ENCODE measurements around the gene LRRC25.
"Not testable (repeated sequence)": the region's sequence is repeated elsewhere in the genome, so short reads cannot be mapped to it uniquely, and the experiment has no call there.

LRRC25 gene

DNA sequence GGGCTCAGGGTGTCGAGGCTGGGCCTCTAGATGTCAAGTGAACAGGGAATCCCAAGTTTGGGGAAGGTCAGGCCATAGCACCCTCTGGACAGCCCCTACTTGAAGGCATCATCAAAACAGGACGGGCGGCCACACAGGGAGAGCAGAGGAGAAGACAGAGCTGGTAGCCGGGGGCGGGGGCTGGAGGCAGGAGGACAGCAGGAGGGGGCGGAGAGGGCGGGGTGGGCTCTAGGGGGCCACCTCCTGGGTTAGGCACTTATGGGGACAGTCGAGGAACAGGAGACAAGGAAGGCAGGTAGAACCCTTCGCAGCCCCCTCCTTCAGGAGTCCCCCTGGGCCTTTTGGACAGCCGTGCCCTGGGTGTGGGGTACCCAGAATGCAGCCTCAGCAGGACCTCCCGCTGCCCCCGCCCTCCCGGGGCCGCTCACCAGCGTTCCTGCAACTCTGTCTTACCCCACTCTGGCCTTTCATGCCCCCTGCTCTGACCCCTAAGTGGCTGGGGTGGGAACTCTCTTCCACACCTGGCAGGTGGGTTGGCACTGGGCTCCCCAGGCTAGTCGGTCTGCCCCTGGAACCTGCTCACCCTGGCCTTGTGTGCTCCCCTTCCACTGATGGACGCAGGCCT lies 27.6 kb upstream of the LRRC25 start:
- no peak for DNase-seq (ENCODE audit: low read depth)

DNA sequence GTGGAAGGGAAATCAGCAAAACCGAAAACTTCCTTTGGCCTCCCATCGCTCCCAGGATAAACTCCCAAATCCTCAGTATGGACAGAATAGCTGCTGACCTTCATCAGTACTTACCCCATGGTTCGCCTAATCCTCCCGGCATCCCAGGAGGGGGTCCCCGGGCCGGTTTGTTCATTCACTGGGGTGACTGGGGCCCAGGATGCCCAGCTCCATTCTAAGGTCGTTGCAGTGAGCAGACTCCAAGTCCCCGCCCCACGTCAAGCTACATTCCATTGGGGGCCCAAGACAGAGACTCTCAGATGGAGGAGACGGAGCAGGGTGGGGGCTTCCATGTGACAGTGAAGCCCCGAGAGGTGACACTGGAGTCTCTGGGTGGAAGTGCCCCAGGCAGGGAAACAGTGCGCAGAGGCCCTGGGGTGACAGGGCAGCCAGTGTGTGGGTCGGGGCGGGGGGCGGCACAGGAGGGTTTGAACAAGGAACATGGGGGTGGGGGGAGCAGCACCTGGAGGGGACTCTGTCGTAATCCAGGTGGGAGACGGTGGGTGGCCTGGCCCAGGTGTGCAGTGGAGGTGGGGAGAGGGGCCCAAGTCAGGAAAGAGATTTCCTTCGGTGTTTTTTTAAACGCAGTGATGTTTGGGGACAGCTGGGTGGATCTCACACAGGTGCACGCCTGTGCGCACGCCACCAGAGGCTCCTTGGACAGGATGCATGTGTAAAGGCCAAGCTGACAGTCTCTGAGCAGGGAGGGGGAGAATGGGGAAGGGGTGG lies 26.9 kb upstream of the LRRC25 start:
- DNase-seq (ENCODE audit: low read depth): no peak

DNA sequence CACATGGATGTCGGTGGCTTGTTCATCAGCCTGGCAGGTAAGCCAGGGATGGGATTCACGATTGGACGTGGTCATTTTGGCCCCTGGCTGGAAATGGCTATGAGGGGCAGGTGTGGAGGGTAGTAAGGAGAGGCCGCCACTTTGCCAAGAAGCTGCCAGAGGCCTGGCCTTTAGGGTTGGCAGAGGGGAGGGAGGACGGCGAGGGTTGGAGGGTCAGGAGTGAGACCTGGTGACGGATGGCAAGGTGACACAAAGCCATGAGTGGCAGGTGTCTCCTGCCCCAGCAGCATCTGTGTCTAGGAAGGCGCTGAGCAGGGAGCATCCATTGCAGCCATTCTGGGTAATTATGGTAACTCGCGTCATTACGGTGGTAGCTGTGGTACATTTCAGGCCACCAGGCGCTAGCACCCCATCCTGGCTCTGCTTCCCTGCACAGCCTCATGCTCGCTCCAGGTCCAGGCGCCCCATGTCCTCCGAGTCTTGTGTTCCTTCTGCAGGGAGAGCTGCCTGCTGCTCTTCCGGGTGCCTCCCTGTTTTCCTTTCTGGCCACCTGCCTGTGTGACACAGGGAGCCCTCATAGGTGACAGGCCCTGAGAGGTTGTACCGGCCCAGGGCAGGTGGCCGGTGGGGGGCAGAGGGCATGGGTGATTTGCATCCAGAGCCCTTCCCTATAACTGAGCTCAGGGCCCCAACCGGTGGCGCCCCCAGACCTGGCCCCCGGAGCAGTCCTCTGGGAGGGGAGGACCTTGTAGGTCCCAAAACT lies 26.0 kb upstream of the LRRC25 start:
- no peak for DNase-seq (ENCODE audit: low read depth)

DNA sequence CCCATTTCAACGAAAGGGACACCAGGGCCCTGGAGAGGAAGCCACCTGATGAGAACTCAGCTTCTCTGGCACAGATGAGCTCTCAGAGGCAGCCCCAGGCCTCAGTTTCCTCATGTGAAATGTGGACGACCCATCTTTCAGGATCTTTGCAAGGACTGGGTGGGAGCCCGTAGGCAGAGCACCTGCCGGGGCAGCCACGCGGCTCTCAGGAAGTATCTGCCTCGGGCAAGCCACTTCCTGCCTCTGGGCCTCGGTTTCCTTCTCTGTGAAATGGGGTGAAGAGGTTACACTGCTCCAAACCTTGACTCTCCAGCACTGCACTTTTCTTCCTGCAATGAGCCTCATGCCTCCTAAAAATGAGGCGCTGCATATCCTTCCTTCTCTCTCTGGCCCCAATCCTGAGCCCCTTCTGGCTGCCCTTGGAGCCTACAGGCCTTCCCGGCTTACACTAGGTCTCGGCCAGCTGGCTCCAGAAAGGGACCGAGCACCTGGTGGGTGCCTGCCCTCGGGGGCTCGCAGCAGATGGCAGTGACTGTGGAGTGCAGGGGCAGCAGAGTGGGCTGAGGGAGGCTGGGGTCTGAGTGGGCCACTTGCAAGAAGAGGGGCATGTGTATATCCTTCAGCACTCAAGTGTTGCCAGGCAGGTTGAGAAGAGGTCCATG lies 25.2 kb upstream of the LRRC25 start:
- DNase-seq (ENCODE audit: low read depth): no peak

DNA sequence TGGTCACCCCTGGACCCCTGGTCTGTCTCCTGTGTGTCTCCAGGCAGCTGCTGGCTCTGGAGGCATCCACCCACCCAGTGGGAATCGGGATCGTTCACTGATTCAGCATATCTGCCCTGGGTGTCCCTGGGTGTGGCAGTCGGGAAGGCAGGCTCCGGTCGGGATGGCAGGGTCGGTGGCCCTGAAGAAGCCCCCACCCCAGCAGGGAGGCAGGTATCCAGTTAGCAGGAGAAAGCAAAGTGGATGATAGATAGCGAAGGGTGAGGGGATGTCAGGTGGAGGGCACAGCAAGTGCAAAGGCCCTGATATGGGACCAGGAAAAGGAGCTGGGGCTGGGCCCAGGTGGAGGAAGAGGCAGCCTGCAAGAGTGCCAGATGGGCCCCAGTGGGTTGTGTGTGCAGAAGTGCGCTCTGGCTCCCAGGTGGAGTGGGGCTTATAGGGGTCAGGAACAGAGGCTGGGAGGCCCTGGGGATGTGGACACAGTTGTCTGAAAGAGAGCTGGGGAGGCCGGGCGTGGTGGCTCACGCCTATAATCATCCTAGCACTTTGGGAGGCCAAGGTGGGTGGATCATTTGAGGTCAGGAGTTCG lies 24.0 kb upstream of the LRRC25 start:
- DNase-seq (ENCODE audit: low read depth): no peak

DNA sequence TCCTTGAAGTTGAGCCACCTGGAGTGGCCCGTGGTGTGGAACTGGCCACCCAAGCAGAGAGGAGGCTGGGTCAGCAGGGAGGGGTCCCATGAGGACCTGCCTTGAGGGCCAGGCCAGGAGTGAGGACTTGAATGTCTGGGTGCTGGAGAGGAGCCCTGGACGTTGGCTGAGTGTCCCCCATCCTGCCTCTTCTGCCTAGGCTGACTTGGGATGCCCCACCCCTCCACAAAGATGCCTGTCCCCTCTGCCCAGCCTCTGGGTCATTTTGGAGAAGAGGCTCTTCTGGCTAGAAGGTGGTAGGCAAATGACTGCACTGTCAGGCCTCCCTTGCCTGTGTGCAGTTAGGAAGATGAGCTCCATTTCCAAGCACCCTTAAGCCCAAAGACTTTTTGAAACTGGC lies 23.5 kb upstream of the LRRC25 start:
- no peak for DNase-seq (ENCODE audit: low read depth)

DNA sequence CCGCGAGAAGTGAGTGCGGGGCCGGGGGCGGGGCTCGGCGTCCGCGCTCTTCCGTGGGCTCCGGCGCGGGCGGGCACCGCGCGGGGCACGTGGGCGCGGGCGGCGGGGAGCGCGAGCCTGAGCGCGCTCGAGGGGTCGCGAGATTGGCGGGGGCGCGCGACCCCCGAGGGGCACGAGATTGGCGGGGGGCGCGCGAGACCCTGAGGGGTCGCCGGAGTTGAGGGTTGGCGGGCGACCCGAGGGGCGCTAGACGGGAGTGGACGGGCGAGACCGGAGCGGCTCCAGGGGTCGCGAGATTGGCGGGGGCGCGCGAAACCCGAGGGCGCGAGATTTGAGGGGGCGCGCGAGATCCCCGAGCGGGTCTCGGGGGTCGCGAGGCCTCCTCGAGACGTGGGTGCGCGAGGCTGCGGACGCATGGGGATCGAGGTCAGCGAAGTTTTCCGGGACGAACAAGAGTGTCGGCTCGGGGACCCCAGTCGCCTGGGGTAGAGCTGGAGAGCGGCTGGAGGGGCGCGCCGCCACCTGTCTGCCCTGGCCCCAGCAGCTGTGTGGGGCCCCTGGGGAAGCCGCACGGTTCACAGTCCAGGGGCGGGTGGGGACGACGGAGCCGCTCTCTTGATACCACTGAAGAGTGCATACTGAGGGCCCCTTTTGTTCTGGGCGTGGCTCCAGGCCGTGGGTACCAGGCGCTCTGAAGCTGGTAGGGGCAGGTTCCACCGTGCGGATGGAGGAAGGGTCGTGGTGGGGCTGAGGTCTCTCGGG lies 22.5 kb upstream of the LRRC25 start:
- DNase-seq (ENCODE audit: low read depth): no peak

DNA sequence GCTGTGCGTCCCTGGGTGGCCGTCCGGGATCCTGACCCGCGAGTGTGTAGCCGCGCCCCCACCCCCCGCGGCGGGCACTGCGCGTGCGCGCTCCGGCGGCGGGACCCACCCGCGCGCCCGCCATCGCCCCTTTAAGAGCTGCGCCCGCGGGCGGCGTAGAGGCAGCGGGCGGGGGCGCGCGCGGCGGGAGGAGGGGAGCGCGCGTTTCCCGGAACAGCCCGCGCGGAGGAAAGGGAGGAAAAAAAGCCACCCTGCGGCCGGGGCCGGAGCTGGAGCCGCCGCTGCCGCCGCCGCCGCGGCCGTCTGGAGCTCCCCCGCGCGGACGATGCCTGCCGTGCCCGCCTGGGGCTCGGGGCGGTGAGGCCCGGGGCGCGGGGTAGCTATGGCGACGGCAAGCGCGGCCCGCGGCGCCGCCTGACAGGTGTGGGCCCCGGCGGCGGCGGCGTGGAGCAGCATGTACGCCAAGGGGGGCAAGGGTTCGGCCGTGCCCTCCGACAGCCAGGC lies 21.8 kb upstream of the LRRC25 start, which contains the start of gene SSBP4:
SSBP4 (plus strand) TSS at position 204 of the 504 bp plus-strand sequence; CDS start at position 455, 251 bp downstream.
- peak; percentile 53 for DNase-seq (ENCODE audit: low read depth)

DNA sequence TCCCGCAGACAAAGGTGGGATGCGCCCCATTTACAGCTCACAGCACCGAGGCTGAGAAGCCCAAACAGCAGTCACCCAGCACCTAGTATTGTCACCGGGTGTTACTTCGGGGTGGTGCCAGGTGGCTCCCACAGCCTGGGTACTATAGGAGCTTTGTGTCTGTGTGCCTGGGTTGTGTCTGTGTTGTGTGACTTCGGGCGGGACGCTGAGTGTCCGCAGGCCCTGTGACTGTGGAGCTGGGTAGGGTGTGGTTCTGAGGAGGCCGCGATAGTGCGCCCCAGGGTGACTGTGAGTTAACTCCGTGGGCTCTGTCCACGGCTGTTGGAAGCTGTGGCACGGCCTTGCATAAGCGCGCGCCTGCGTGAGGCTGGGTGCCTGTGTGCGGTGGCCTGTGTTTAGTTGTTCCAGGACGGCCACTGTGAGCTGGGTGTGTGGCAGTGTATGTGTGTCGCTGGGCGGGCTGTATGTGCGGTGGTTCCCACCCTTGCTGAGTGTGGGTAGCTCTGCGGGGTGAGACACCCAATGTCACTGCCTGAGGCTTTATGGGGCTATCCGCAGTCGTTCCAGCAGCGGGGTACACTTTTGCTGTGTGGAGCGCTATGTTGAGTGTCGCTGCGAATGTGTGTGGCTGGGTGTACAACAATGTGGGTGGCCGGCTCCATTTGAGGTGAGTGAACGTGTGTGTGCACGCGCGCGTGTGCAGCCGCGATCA lies 21.2 kb upstream of the LRRC25 start:
- no peak for DNase-seq (ENCODE audit: low read depth)

DNA sequence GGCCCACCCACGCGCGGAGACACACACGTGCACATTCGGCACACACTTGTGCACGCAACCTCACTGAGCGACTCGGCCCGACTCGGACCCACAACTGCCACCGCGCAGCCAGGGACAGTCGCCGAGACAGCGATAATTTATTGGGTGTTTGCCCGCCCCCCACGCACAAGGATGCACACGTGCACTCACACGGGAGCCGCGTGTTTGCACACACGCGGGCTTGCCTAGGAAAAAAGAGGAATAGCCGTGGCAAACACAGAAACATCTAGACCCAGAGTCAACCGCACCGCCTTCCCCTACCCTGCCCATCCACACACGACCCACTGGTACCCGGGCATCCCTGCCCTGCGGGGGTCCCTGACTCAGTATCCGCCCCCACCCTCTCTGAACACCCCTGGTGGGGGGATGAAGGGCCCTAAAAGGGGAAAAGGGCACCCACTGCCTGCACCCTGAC lies 20.6 kb upstream of the LRRC25 start:
- no peak for DNase-seq (ENCODE audit: low read depth)

DNA sequence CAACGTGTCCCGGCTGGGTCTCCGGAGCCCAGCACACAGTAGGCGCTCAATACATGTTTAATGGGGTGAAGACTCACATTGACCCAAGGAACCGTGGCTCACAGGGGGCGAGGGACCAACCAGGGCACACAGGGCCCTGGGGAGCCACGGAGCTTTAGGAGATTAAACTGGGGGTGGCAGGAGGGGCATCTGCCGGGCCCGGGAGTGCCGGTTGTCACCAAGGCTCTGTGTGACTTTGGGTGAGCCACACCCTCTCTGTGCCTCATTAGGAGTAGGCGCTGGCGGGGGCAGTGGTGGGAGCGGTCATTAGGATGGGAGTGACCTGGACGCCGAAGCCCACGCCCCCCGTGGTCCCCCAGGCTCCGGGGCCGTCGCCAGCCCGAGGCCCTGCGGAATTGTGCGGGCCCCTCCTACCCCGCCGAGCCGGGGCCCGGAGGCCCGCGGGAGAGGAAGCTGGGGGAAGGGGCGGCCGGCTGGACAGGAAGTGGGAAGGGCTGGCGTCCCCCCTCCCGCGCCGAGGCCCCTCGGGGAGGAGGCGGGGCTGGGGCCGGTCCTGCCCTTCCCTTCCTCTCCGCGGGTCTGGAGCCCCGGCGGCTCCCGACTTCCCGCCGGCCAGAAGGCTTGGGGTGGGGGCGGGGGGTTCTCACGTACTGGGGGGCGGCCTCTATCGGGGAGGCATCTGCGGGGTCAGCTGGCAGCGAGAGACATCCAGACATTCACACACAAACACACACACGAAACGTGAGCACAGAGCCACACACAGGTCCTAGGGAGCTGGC lies 20.0 kb upstream of the LRRC25 start:
- DNase-seq (ENCODE audit: low read depth): no peak

DNA sequence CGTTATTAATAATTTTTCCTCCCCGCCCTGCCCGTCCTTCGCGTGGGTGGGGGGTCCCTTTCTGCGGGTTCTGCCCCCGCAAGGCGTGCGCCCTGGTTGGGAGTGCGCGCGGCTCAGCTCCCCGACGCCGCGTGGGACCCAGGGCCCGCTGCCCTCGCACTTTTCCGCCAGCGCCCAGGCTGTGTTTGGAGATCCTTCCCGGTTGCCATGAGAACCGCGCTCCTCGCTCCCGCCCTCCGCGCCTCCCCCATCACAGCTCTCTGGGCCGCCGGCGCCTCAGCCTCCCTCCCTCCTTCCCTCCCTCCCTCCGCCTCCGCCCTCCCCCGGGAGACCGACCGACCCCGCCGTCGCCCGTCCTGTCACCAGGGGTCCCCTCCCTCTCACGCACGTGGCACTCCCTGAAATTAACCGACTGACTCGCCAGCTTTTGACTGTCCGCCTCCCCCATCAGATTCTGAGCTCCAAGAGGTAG lies 19.4 kb upstream of the LRRC25 start:
- DNase-seq (ENCODE audit: low read depth): no peak

DNA sequence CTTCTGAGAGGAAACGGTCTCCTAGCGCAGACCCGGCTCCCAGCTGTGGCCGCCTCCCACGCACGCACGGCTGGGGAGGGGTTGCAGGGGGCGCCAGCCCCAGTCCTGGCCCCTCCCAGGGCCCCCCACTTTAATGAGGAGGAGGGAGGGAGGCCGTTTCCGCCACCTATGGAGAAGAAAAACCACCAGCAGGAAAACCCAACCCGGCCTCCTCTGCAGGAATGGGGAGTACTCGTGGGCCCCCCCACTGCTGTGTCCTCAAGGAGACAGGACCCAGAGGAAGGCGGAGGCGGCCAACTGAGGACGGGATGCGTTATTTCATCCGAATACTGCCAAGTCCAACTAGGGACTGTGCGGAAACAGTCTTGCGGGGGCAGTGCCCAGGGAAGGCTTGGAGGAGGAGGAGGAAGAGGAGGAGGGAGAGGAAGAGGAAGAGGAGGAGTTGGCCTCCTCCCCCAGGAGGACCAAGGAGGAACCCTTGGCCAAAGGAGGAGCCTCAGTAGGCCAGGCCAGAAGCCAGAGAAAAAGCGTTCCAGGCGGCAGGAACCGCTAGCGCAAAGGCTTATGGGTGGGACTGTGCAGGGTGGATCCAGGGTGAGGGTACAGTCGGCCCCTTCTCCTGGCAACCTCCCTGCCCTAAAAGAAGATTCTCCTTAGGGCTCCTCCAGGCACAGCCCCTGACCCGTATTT lies 17.9 kb upstream of the LRRC25 start:
- no peak for DNase-seq (ENCODE audit: low read depth)

DNA sequence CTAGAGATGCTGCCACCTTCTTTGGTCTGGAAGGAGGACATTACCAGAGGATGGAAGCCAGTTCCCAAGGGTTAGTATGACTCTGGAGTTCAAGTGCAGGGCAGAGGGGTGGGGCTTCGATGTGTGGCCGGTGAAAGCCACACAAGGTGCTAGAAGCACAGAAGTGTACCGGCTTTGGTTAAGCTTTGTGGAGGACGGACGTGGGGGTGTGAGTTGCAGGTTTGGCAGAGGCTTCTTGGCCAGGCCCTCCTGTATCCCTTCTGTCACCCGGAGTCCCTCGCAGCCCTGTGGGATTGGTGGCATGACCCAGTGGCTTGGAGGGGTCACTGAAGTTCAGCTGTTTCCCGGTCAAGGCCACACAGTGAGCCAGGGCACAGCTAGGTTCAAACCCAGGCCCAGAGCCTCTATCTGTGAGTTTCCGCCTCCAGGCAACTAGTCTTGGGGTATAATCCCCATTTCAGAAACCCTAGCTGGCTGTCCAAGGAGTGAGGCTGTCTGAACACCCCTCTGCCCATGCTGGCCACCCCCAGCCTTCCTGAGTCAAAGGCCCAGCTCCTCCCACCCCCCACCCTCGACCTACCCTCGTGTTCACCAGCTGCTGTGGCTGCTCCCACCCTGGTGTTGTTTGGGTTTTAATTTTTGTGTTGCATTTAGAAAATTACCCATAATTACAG lies 17.2 kb upstream of the LRRC25 start:
- DNase-seq (ENCODE audit: low read depth): no peak

DNA sequence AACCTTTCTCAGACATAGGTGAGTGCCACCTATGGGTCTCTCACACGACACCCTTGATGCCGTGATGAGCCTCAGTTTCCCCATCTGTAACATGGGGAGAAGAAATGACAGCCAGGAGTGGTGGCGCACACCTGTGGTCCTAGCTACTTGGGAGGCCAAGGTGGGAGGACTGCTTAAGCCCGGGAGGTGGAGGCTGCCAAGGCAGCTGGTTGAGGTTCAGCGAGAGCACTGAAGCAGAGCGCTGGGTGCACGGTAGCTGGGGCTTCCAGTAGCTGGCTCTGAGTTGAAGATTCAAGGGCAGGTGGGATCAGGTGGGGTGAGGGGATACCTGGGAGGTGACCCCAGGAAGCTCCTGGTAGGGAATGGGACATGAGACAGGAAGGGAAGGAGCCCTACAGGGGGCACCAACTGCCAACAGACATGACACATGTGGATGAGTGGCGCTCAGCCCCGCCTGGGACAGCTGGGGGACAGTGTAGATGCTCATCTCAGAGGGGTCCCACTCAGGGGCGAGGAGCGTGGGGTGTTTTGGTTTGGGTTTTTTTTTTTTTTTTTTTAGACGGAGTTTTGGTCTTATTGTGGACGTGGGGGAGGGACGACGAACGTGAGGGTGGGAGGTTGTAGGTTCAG lies 15.3 kb upstream of the LRRC25 start:
- DNase-seq (ENCODE audit: low read depth): no peak

DNA sequence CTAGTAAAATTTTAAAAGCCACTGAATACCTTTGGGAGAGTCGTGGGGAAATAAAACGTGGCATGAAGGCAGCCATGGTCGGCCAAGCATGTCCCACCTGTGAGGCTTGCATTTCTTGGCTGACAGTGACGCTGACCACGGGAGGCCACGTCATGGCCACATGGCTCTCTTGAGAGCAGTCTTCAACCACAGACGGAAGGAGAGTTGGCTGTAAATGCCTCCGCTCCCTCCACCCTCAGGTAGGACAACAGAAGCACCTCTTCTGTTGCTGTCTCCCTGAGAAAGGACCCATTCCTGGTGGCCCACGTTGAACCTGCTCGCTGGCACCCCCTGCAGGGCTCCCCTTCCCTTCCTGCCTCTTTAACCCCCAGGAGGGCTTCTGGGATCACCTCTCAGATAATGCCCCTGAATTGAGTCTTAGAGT lies 10.6 kb upstream of the LRRC25 start:
- no peak for DNase-seq (ENCODE audit: low read depth)

DNA sequence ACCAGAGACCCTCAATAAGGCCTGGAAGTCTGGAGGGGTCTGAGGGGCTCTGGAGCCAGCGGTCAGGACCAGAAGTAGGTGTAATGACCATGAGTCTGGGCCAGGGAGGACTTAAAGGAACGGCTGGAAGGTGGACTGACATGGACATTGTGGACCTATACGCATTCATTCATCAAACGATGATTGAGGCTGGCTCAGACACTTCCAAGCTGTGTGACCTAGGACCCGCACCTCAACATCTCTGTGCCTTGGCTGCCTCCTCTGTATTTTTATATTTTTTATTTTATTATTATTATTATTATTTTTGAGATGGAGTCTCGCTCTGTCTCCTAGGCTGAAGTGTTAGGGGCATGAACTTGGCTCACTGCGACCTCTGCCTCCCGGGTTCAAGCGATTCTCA lies 9.3 kb upstream of the LRRC25 start:
- DNase-seq (ENCODE audit: low read depth): no peak

DNA sequence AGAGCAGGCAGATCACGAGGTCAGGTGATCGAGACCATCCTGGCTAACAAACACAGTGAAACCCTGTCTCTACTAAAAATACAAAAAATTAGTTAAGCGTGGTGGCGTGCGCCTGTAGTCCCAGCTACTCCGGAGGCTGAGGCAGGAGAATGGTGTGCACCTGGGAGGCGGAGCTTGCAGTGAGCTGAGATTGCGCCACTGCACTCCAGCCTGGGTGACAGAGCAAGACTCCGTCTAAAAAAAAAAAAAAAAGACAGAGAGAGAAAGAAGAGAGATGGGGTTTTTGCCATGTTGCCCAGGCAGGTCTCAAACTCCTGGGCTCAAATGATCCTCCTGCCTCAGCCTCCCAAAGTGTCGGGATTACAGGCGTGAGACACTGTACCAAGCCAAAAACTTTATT lies 8.3 kb upstream of the LRRC25 start:
- DNase-seq (ENCODE audit: low read depth): not testable (repeated sequence)
